ENCODE measurements around the gene MAP1LC3B. TPM values are rescaled to one million over a fixed set of nuclear protein-coding genes. Genes with fewer than 3 reads are reported as not detected.

Gene MAP1LC3B
- total and polyA plus RNA-seq, 2 of the 8 experiments (the other 6 are each of a cell fraction or from before 2014, with no cell fraction given): 29.5 to 48.5 TPM

DNA sequence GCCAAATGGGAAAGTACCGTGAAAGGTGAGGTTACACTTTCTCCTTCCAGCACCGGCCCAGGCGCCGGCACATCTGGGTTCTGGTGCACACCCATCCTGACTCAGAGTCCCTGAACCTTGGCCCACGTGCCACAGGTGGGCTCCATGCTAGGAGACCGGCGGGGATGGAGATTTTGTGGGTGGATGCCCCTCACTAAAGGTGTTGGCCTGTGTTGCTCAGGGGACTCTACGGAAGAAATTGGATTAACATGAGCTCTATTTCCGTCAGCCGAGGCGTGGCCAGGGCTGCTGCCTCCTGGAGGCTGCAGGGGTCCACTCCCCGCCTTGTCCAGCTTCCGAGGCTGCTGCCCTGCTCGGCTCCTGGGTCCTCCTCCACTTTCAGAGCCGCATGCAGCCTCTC, 39.3 kb upstream of the MAP1LC3B start:
- H3K4me2 ChIP-seq (ENCODE audit: insufficient read depth in 1 of 2, low read depth in 2 of 2, low read length in 2 of 2): no peak overlapping the region
- FAIRE-seq: no peak
- H2AK5ac ChIP-seq (ENCODE audit: low read depth, low read length): no peak overlapping the region
- ChIA-PET POLR2A (ENCODE audit: partially characterized antibody) (no interaction called here), CTCF (ENCODE audit: partially characterized antibody) (interaction anchor here (0.7 to 1.0 kb wide), 2 partner anchors 11 to 29 kb away, joined by 3 read pairs; no protein-coding TSS in a partner anchor)
- no peak overlapping the region for H2BK20ac ChIP-seq (ENCODE audit: low read length)
- no peak overlapping the region for H3K23ac ChIP-seq (ENCODE audit: insufficient read length)
- no peak overlapping the region for H3K18ac ChIP-seq (ENCODE audit: extremely low read depth, low read length)
- peaks cover 0 to 7% of the 10 kb centered on the region in 2 experiments for H4K20me1 ChIP-seq (replicated peaks in 1 of 2; ENCODE audit: control insufficient read depth in 1 of 2, insufficient read depth in 2 of 2, low read length in 2 of 2)
- no peak overlapping the region for H2BK5ac ChIP-seq (ENCODE audit: low read depth, low read length)
- H3K27me3 ChIP-seq (replicated peaks in 1 of 4; ENCODE audit: control insufficient read depth in 3 of 4, extremely low read depth in 1 of 4, insufficient read depth in 3 of 4, low read length in 3 of 4): no peaks in the 10 kb centered on the region
- H2BK12ac ChIP-seq (ENCODE audit: low read depth, low read length): no peak overlapping the region
- no peaks in the 10 kb centered on the region for H3K23me2 ChIP-seq (ENCODE audit: low read depth, low read length)
- no peak overlapping the region for H4K8ac ChIP-seq (ENCODE audit: extremely low read depth, insufficient read depth, low read length)
- no peak overlapping the region for H2AFZ ChIP-seq (ENCODE audit: low read length)
- H3K79me2 ChIP-seq (ENCODE audit: control insufficient read depth in 1 of 2, insufficient read depth in 2 of 2, low read length in 2 of 2): no peaks in the 10 kb centered on the region
- no peak overlapping the region for H3K9ac ChIP-seq (replicated peaks in 1 of 4; ENCODE audit: extremely low read depth in 1 of 4, low read depth in 3 of 4, low read length in 3 of 4)
- H2BK15ac ChIP-seq (ENCODE audit: low read length): no peak overlapping the region
- peaks cover 0 to under 1% (median 0%) of the 10 kb centered on the region in 4 experiments; a peak in 2 of 8 replicates for H3K36me3 ChIP-seq (ENCODE audit: control insufficient read depth in 2 of 4, insufficient read depth in 4 of 4, low read length in 3 of 4)
- peaks cover 6% of the 10 kb centered on the region for H3K79me1 ChIP-seq (ENCODE audit: low read depth, low read length)
- WGBS, 2 experiments (ENCODE audit: extremely low coverage in 1 of 2, insufficient coverage in 1 of 2, insufficient read length in 1 of 2, insufficient replicate concordance in 2 of 2, low coverage in 1 of 2, low lambda C conversion rate in 2 of 2, missing lambda C conversion rate in 1 of 2): 87% methylated on average over 15 of the region's 15 CpGs; no CpG with 5 or more reads in 1 of the 2 experiments
- H3K4ac ChIP-seq (replicated peaks; ENCODE audit: insufficient read length, low read depth, low read length): no peak overlapping the region
- no peaks in the 10 kb centered on the region for H3K4me1 ChIP-seq (replicated peaks in 1 of 4; ENCODE audit: control insufficient read depth in 3 of 4, insufficient read depth in 4 of 4, low read length in 3 of 4)
- no peak overlapping the region for H3K27ac ChIP-seq (ENCODE audit: low read depth, low read length)
- no peak overlapping the region for H4K91ac ChIP-seq (replicated peaks; ENCODE audit: insufficient read length, low read length)
- no peak overlapping the region for H4K5ac ChIP-seq (ENCODE audit: insufficient read length, low read depth, low read length)
- no peak overlapping the region for H3K4me3 ChIP-seq (ENCODE audit: extremely low read depth in 1 of 4, insufficient read depth in 2 of 4, low read depth in 3 of 4, low read length in 4 of 4)
- no peak for DNase-seq (ENCODE audit: low read depth in 1 of 2, low spot score in 2 of 2)
- H3K14ac ChIP-seq (ENCODE audit: insufficient read length): no peak overlapping the region
- H3K56ac ChIP-seq (replicated peaks; ENCODE audit: insufficient read length, low read depth, low read length): no peak overlapping the region
- no peaks in the 10 kb centered on the region for H3K9me3 ChIP-seq (ENCODE audit: insufficient read depth in 2 of 2, low read depth in 1 of 2, low read length in 1 of 2)
- H2BK120ac ChIP-seq (replicated peaks; ENCODE audit: low read depth, low read length): no peak overlapping the region
- no peak for TF ChIP-seq NRF1 (IDR thresholded peaks at IDR 0.05; ENCODE audit: low read depth, low read length)
- TF ChIP-seq, protein P1, sequence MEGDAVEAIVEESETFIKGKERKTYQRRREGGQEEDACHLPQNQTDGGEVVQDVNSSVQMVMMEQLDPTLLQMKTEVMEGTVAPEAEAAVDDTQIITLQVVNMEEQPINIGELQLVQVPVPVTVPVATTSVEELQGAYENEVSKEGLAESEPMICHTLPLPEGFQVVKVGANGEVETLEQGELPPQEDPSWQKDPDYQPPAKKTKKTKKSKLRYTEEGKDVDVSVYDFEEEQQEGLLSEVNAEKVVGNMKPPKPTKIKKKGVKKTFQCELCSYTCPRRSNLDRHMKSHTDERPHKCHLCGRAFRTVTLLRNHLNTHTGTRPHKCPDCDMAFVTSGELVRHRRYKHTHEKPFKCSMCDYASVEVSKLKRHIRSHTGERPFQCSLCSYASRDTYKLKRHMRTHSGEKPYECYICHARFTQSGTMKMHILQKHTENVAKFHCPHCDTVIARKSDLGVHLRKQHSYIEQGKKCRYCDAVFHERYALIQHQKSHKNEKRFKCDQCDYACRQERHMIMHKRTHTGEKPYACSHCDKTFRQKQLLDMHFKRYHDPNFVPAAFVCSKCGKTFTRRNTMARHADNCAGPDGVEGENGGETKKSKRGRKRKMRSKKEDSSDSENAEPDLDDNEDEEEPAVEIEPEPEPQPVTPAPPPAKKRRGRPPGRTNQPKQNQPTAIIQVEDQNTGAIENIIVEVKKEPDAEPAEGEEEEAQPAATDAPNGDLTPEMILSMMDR (IDR thresholded peaks at IDR 0.05; ENCODE audit: control extremely low read depth in 1 of 3, insufficient read depth in 1 of 3, low read depth in 1 of 3, low read length in 3 of 3): no peak
- TF ChIP-seq YY1 (IDR thresholded peaks at IDR 0.05; ENCODE audit: low read depth, low read length): no peak
